SIG-M5 treated with dmso at 0.1 percent for 504 hours (cell line): ENCODE measurements around the gene PITX2.

Experiments
- DNase-seq: peaks from one replicate; lab custom pipeline; 2025; ENCODE audit not compliant: unreplicated experiment; lab: John Stamatoyannopoulos, UW

Gene PITX2

GRCh38 chr4:110624904-110625494, 2.1 kb upstream of the PITX2 start:
- DNase-seq = no peak

- DNase-seq = no peak
Observed at GRCh38 chr4:110624398-110624780, 1.5 kb upstream of the PITX2 start.

- no peak for DNase-seq
Observed at GRCh38 chr4:110623718-110624397, 981 bp upstream of the PITX2 start.

GRCh38 chr4:110621839-110622751, 782 bp downstream of the PITX2 start:
- no peak for DNase-seq

- DNase-seq = no peak
Observed at GRCh38 chr4:110621328-110621812, 1.5 kb downstream of the PITX2 start.

GRCh38 chr4:110620691-110621327, 2.1 kb downstream of the PITX2 start:
- DNase-seq = no peak

GRCh38 chr4:110620322-110620690, 2.6 kb downstream of the PITX2 start:
- no peak for DNase-seq

GRCh38 chr4:110619463-110620247, 3.2 kb downstream of the PITX2 start:
- DNase-seq = no peak

GRCh38 chr4:110618581-110619462, 4.1 kb downstream of the PITX2 start:
- DNase-seq = no peak

- no peak for DNase-seq
Observed at GRCh38 chr4:110617646-110618580, 5.0 kb downstream of the PITX2 start.

- no peak for DNase-seq
Observed at GRCh38 chr4:110617075-110617640, 5.7 kb downstream of the PITX2 start.

- no peak for DNase-seq
Observed at GRCh38 chr4:110616238-110617074, 6.4 kb downstream of the PITX2 start.

GRCh38 chr4:110615353-110616237, 7.3 kb downstream of the PITX2 start:
- DNase-seq = no peak

GRCh38 chr4:110614976-110615352, 7.9 kb downstream of the PITX2 start:
- DNase-seq = no peak

- DNase-seq = no peak
Observed at GRCh38 chr4:110614173-110614963, 8.5 kb downstream of the PITX2 start.

- no peak for DNase-seq
Observed at GRCh38 chr4:110613745-110614144, 9.1 kb downstream of the PITX2 start.
